PC-9 (cell line): ENCODE data around the gene COA6.

Experiments
- CTCF ChIP-seq: fragments of 200-600 bp; sonication (generic); conservative IDR thresholded peaks from 2 replicates; pipeline ENCODE4 v1.6.1; 2017; ENCODE audit warnings: mixed run types, antibody characterized with exemption, mild to moderate bottlenecking, moderate library complexity
- EZH2 ChIP-seq: fragments of 200-600 bp; sonication (generic); IDR thresholded peaks from 2 replicates; pipeline ENCODE4 v1.8.0; 2017; ENCODE audit warnings: antibody characterized with exemption, low read depth

- TF ChIP-seq CTCF = no peak
- TF ChIP-seq EZH2 = no peak
Measured at GRCh38 chr1:234330843-234331215, 42.4 kb upstream of the COA6 start.
